Measurements from ENCODE around the gene TNNT3.

The TNNT3 gene

DNA sequence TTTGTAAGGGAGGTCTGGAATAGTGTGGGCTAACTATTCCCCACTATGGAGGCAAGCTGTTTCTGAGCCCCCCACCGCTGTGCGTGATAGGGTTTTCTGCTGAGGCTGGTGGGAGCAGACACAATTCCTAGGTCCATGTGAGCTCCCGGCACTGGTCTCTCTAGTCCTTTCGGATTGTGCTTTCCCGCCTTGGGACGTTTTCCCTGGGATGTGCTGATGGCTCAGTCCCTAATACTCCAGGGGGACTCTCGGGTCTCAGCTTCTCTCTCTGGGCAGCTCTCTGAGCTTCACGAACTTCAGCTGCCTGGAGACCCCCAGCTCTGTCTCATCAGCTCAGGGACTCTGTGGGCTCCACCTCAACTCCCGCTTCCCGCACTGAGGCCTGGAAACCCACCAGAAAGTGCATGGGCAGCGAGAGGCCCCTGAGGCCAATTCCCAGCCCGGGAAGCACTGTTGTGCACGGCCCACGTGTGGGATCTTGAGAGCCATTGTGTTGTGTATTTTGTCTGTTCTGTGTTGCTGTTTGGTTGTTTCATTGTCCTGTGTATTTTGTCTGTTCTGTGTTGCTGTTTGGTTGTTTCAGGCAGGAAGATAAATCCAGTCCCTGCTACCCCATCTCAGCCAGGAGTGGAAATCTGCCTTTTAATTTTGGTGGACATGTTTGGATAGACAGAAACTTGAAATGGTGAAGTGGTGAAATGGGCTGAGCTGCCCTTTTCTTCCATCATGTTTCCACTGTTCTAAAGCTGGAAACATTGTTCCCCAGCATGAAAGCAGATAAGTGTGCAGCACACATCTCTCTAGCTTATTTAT lies 12.7 kb upstream of the TNNT3 start:
- no peak overlapping the region for H3K4me3 ChIP-seq (ENCODE audit: low read depth, low read length)
- no peak for DNase-seq (ENCODE audit: low read depth)
- TF ChIP-seq, protein P1, sequence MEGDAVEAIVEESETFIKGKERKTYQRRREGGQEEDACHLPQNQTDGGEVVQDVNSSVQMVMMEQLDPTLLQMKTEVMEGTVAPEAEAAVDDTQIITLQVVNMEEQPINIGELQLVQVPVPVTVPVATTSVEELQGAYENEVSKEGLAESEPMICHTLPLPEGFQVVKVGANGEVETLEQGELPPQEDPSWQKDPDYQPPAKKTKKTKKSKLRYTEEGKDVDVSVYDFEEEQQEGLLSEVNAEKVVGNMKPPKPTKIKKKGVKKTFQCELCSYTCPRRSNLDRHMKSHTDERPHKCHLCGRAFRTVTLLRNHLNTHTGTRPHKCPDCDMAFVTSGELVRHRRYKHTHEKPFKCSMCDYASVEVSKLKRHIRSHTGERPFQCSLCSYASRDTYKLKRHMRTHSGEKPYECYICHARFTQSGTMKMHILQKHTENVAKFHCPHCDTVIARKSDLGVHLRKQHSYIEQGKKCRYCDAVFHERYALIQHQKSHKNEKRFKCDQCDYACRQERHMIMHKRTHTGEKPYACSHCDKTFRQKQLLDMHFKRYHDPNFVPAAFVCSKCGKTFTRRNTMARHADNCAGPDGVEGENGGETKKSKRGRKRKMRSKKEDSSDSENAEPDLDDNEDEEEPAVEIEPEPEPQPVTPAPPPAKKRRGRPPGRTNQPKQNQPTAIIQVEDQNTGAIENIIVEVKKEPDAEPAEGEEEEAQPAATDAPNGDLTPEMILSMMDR (IDR thresholded peaks at IDR 0.05; ENCODE audit: insufficient read depth, low read depth, low read length, missing control alignments), result no peak

DNA sequence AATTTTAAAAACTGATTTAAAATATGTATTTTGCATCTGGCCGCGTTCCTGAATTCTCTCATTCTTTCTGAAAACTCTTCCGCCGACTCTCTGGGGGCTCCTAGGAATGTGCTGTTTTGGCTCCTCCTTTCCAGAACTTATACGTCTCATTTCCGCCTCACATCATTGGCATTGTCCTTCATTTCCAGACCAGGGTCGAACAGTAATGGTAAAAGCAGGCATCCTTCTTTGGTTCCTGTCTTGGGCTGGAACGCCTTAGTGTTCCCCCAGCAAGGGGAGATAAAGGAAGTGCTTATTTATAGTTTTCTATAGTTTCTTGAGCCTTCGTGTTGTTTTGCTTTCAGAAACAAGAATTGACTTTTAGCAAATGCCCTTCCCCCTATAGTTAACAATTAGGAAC lies 10.9 kb upstream of the TNNT3 start:
- TF ChIP-seq, protein P1 (IDR thresholded peaks at IDR 0.05; ENCODE audit: insufficient read depth, low read depth, low read length, missing control alignments), result no peak
- no peak for DNase-seq (ENCODE audit: low read depth)

DNA sequence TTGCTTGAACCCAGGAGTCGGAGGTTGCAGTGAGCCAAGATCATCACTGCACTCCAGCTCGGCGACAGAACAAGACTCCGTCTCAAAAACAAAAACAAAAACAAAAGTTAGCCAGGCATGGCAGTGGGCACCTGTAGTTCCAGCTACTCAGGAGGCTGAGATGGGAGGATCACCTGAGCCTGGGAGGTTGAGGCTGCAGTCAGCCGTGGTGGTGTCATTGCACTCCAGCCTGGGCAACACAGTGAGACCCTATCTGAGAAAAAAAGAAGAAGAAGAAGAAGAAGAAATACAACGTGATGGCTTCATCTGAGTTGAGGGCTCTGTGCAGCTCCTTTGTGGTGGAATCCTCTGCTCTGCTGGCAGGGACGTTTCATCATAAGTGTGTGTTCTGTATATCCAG lies 10.0 kb upstream of the TNNT3 start:
- TF ChIP-seq, protein P1 (IDR thresholded peaks at IDR 0.05; ENCODE audit: insufficient read depth, low read depth, low read length, missing control alignments), result no peak
- DNase-seq (ENCODE audit: low read depth), result no peak
- H3K4me3 ChIP-seq (ENCODE audit: low read depth, low read length), result no peak overlapping the region

More for the DNA sequence above, 10.9 kb upstream of the TNNT3 start:
- no peak overlapping the region for H3K4me3 ChIP-seq (ENCODE audit: low read depth, low read length)

DNA sequence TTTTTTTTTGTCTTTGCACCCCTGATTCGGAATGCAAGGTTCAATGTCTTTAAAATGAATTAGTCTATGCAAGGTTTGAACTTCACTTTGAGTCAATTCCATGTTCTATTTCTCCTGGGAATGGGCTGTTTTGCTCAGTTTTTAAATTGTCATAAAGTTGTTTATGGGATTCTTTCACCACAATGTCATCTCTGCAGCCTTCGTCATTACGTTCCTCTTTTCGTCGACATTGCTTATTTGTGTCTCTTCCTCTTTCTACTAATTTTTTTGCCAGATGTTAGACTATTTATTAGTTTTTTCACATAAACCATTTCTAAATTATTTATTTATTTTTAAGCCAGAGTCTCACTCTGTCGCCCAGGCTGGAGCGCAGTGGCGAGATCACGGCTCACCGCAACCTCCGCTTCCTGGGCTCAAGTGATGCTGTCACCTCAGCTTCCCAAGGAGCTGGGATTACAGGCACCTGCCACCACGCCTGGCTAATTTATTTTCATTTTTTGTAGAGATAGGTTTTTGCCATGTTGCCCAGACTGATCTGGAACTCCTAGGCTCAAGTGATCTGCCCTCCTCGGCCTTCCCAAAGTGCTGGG lies 7.1 kb upstream of the TNNT3 start:
- DNase-seq (ENCODE audit: low read depth), result no peak
- TF ChIP-seq, protein P1 (IDR thresholded peaks at IDR 0.05; ENCODE audit: insufficient read depth, low read depth, low read length, missing control alignments), result no peak
- H3K4me3 ChIP-seq (ENCODE audit: low read depth, low read length), result no peak overlapping the region

DNA sequence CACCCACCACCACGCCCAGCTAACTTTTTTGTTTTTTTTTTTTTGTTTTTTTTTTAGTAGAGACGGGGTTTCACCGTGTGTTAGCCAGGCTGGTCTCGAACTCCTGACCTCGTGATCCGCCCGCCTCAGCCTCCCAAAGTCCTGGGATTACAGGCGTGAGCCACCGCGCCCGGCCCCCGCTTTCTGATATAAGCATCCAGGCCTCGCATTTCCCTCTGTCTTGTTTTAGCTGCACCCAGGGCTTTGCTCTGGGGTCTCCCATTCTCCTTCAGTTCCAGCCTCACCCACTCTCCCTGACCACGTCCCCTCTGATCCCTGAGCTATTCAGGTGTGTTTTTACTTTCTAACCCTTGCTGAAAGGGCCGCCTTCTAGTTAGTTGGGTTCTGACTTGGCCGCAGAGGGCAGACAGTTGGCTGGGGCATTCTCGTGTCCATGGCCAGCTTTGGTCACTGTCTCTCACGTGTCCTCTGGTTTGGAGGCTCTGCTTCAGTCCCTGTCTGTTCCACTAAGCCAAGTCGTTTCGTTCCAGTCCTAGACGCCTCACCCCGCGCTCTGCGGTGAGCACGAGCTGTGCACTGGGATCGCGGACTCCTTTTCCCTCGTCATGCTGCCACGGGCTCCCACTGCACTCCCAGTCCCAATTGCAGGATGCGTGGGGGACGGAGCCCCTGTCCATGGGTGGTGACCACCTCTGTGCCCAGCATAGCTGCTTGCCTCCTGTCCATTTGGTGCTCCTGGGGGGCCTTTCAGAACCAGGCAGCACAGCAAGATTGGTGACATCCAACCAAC lies 6.0 kb upstream of the TNNT3 start:
- TF ChIP-seq, protein P1 (IDR thresholded peaks at IDR 0.05; ENCODE audit: insufficient read depth, low read depth, low read length, missing control alignments), result no peak
- H3K4me3 ChIP-seq (ENCODE audit: low read depth, low read length), result no peak overlapping the region
- DNase-seq (ENCODE audit: low read depth), result no peak

DNA sequence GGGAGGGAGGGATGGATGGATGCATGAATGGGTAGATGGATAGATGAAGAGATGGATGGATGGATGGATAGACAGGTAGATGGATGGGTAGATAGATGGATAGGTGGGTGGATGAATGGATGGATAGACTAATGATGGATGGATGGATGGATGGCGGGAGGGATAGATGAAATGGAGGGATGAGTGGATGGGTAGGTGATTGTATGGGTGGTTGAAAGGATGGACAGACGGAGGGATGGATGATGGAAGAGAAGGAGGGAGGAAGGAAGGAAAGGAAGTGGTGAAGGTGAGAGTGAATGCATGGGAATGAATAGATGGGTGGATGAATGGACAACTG lies 3.7 kb upstream of the TNNT3 start:
- H3K4me3 ChIP-seq (ENCODE audit: low read depth, low read length), result no peak overlapping the region
- DNase-seq (ENCODE audit: low read depth), result no peak
- TF ChIP-seq, protein P1 (IDR thresholded peaks at IDR 0.05; ENCODE audit: insufficient read depth, low read depth, low read length, missing control alignments), result no peak
